Measurements from ENCODE around the gene EPB42.

Gene EPB42

GRCh38 chr15:43267439-43267838 is 46.6 kb upstream of the EPB42 start:
- DNase-seq (no peak), ATAC-seq (ENCODE audit: insufficient read depth, low read depth) (no peak)
- Histone ChIP-seq H3K27me3 (ENCODE audit: insufficient read depth, low read length, poor library complexity) (peaks cover 2% of the 10 kb centered on the region), H3K4me3 (ENCODE audit: low read depth in 1 of 2, low read length in 2 of 2) (no peak overlapping the region), H4K20me1 (ENCODE audit: insufficient read depth, low read length) (no peaks in the 10 kb centered on the region), H3K9ac (ENCODE audit: low read depth, low read length) (no peak overlapping the region), H3K79me2 (ENCODE audit: insufficient read depth, low read length) (no peaks in the 10 kb centered on the region), H3K36me3 (ENCODE audit: insufficient read depth, low read length) (no peaks in the 10 kb centered on the region), H3K27ac (ENCODE audit: low read length) (no peak overlapping the region), H2AFZ (ENCODE audit: low read depth, low read length) (no peak overlapping the region), H3K4me2 (ENCODE audit: insufficient read depth, low read length) (no peak overlapping the region), H3K4me1 (ENCODE audit: insufficient read depth, low read length) (no peaks in the 10 kb centered on the region), H3K9me3 (ENCODE audit: insufficient read depth, low read length, severe bottlenecking) (no peaks in the 10 kb centered on the region)
- TF ChIP-seq CTCF (IDR thresholded peaks at IDR 0.05; ENCODE audit: borderline replicate concordance, extremely low read depth, low read length, poor library complexity, severe bottlenecking) = no peak
- no peak for TF ChIP-seq EZH2 (IDR thresholded peaks at IDR 0.05; ENCODE audit: borderline replicate concordance, low read depth, low read length, severe bottlenecking)

- Histone ChIP-seq H3K9me3 (ENCODE audit: insufficient read depth, low read length, severe bottlenecking) (no peaks in the 10 kb centered on the region), H3K36me3 (ENCODE audit: insufficient read depth, low read length) (no peaks in the 10 kb centered on the region), H3K79me2 (ENCODE audit: insufficient read depth, low read length) (no peaks in the 10 kb centered on the region), H4K20me1 (ENCODE audit: insufficient read depth, low read length) (no peaks in the 10 kb centered on the region), H3K27me3 (ENCODE audit: insufficient read depth, low read length, poor library complexity) (peaks cover 2% of the 10 kb centered on the region), H3K27ac (ENCODE audit: low read length) (no peak within 1 kb of the TSS), H3K9ac (ENCODE audit: low read depth, low read length) (no peak within 1 kb of the TSS), H3K4me2 (ENCODE audit: insufficient read depth, low read length) (no peak within 1 kb of the TSS), H3K4me1 (ENCODE audit: insufficient read depth, low read length) (no peaks in the 10 kb centered on the region), H3K4me3 (ENCODE audit: low read depth in 1 of 2, low read length in 2 of 2) (no peak within 1 kb of the TSS), H2AFZ (ENCODE audit: low read depth, low read length) (no peak within 1 kb of the TSS)
- no peak for TF ChIP-seq EZH2 (IDR thresholded peaks at IDR 0.05; ENCODE audit: borderline replicate concordance, low read depth, low read length, severe bottlenecking)
- TF ChIP-seq CTCF (IDR thresholded peaks at IDR 0.05; ENCODE audit: borderline replicate concordance, extremely low read depth, low read length, poor library complexity, severe bottlenecking) = no peak
- DNase-seq = no peak
- ATAC-seq (ENCODE audit: insufficient read depth, low read depth) = no peak
These were observed 46.0 kb upstream of the EPB42 start, which contains the start of gene TGM5 for GRCh38 chr15:43266834-43267233. TGM5 (minus strand) TSS chr15:43266928; CDS start chr15:43266849, 79 bp downstream.

- DNase-seq (no peak), ATAC-seq (ENCODE audit: insufficient read depth, low read depth) (no peak)
- no peaks in the 10 kb centered on the region for H4K20me1 ChIP-seq (ENCODE audit: insufficient read depth, low read length)
- no peak overlapping the region for H3K9ac ChIP-seq (ENCODE audit: low read depth, low read length)
- H3K4me3 ChIP-seq (ENCODE audit: low read depth in 1 of 2, low read length in 2 of 2) = no peak overlapping the region
- no peaks in the 10 kb centered on the region for H3K79me2 ChIP-seq (ENCODE audit: insufficient read depth, low read length)
- H3K4me1 ChIP-seq (ENCODE audit: insufficient read depth, low read length) = no peaks in the 10 kb centered on the region
- H2AFZ ChIP-seq (ENCODE audit: low read depth, low read length) = no peak overlapping the region
- no peak overlapping the region for H3K4me2 ChIP-seq (ENCODE audit: insufficient read depth, low read length)
- H3K36me3 ChIP-seq (ENCODE audit: insufficient read depth, low read length) = no peaks in the 10 kb centered on the region
- no peaks in the 10 kb centered on the region for H3K9me3 ChIP-seq (ENCODE audit: insufficient read depth, low read length, severe bottlenecking)
- H3K27me3 ChIP-seq (ENCODE audit: insufficient read depth, low read length, poor library complexity) = peaks cover 2% of the 10 kb centered on the region
- no peak overlapping the region for H3K27ac ChIP-seq (ENCODE audit: low read length)
- TF ChIP-seq CTCF (IDR thresholded peaks at IDR 0.05; ENCODE audit: borderline replicate concordance, extremely low read depth, low read length, poor library complexity, severe bottlenecking) (no peak), EZH2 (IDR thresholded peaks at IDR 0.05; ENCODE audit: borderline replicate concordance, low read depth, low read length, severe bottlenecking) (no peak)
These were observed 45.6 kb upstream of the EPB42 start for GRCh38 chr15:43266386-43266785.

Measured in DND-41 (cell line).